ENCODE data around the gene EEF1E1.

DNA sequence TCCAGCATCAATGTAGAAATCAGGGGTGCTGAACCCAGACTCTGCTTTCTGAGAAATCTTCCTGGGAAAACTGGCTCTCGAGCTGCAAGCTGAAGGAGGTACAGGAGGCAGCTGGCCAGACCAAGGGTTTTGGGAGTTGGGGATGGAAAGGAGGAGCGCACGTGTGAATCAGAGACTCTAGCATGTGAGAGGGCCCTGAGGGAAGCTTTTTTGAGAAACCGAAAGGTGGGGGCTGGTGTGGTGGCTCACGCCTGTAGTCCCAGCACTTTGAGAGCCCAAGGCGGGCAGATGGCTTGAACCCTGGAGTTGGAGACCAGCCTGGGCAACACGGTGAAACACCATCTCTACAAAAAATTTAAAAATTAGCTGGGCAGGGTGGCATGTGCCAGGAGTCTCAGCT is 37.1 kb upstream of the EEF1E1 start:
- TF ChIP-seq CTCF (IDR thresholded peaks at IDR 0.05) = no peak
- no peak for TF ChIP-seq POLR2A (IDR thresholded peaks at IDR 0.05)

Data from body of pancreas (tissue), 4 donors.